IMR-90 (cell line): ENCODE data around the gene PHKA1. TPM values are rescaled to one million over a fixed set of nuclear protein-coding genes. Genes with fewer than 3 reads are reported as not detected.
A peak's percentile ranks its signal among the peaks of the same experiment; 100 is the strongest.

Experiments used
- ATAC-seq: fragments of 200-7000 bp; cut with Tn5 transposase; 2 replicates; pipeline ENCODE4 v1.9.1; 2020; ENCODE audit warnings: low read depth, mild to moderate bottlenecking, moderate library complexity
- BruUV-seq: library from RNA; stranded (reverse); fragments of 400-500 nt; replicated peaks from 2 replicates; lab custom pipeline; 2021; lab: Mats Ljungman, UMichigan
- CTCF ChIA-PET: fragments of 300-600 bp; formaldehyde crosslinking; extraction: SDS; loops from one replicate; lab custom pipeline; 2021; ENCODE audit warnings: antibody characterized with exemption; lab: Yijun Ruan, JAX
- POLR2A ChIA-PET: fragments of 300-600 bp; sonication (Branson Sonifier 250); formaldehyde crosslinking; loops from one replicate; lab custom pipeline; 2022; ENCODE audit warnings: antibody characterized with exemption; ENCODE audit not compliant: unreplicated experiment; lab: Charles Lee
- DNase-seq: peaks from one replicate; pipeline ENCODE4 v3.0.0; 2013
- H2AFZ ChIP-seq: replicated peaks from 2 replicates; pipeline ENCODE3; 2013; ENCODE audit warnings: low read length, mild to moderate bottlenecking; ENCODE audit not compliant: poor library complexity
- H2AK5ac ChIP-seq: 2 replicates; pipeline ENCODE4 v1.6.1; 2013; ENCODE audit warnings: low read depth, low read length, inconsistent platforms
- H2AK9ac ChIP-seq: replicated peaks from 2 replicates; pipeline ENCODE3; 2013; ENCODE audit warnings: mild to moderate bottlenecking, low read depth, low read length, moderate library complexity; ENCODE audit not compliant: poor library complexity
- H2BK120ac ChIP-seq: 2 replicates; pipeline ENCODE4 v1.6.1; 2013; ENCODE audit warnings: low read depth, low read length, inconsistent platforms
- H2BK15ac ChIP-seq: 3 replicates; pipeline ENCODE4 v1.6.1; 2013; ENCODE audit warnings: low read depth, low read length, inconsistent platforms
- H2BK20ac ChIP-seq: 2 replicates; pipeline ENCODE4 v1.6.1; 2013; ENCODE audit warnings: low read depth, mild to moderate bottlenecking, inconsistent platforms, low read length, moderate library complexity
- H2BK5ac ChIP-seq: 2 replicates; pipeline ENCODE4 v1.6.1; 2013; ENCODE audit warnings: mild to moderate bottlenecking, low read depth, low read length, inconsistent platforms; ENCODE audit not compliant: poor library complexity, severe bottlenecking
- H3K14ac ChIP-seq: replicated peaks from 2 replicates; pipeline ENCODE4 v1.6.1; 2013; ENCODE audit warnings: low read depth, low read length, inconsistent platforms
- H3K18ac ChIP-seq: 2 replicates; pipeline ENCODE4 v1.6.1; 2013; ENCODE audit warnings: low read depth, low read length, control low read depth
- H3K23ac ChIP-seq: 2 replicates; pipeline ENCODE4 v1.6.1; 2013; ENCODE audit warnings: low read depth, low read length, inconsistent platforms
- H3K27ac ChIP-seq: 2 replicates; pipeline ENCODE4 v1.5.1; 2013; ENCODE audit warnings: mild to moderate bottlenecking, control low read depth, low read length; ENCODE audit not compliant: insufficient read depth
- H3K27me3 ChIP-seq: 2 replicates; pipeline ENCODE4 v1.6.1; 2013; ENCODE audit warnings: low read length; ENCODE audit not compliant: control insufficient read depth, insufficient read depth
- H3K36me3 ChIP-seq: 2 replicates; pipeline ENCODE4 v1.6.1; 2013; ENCODE audit warnings: low read length, mixed read lengths; ENCODE audit not compliant: control insufficient read depth, insufficient read depth
- H3K4ac ChIP-seq: 2 replicates; pipeline ENCODE4 v1.6.1; 2013; ENCODE audit warnings: low read depth, low read length, inconsistent platforms
- H3K4me1 ChIP-seq: 2 replicates; pipeline ENCODE4 v1.6.1; 2013; ENCODE audit warnings: low read length, mixed read lengths; ENCODE audit not compliant: control insufficient read depth, insufficient read depth
- H3K4me2 ChIP-seq: 2 replicates; pipeline ENCODE4 v1.6.1; 2013; ENCODE audit warnings: low read depth, mild to moderate bottlenecking, control low read depth, low read length, moderate library complexity
- H3K4me3 ChIP-seq: 2 replicates; pipeline ENCODE4 v1.5.1; 2013; ENCODE audit warnings: low read depth, mild to moderate bottlenecking, control low read depth, low read length, moderate library complexity; ENCODE audit not compliant: insufficient read depth
- H3K56ac ChIP-seq: 2 replicates; pipeline ENCODE4 v1.6.1; 2013; ENCODE audit warnings: low read length, inconsistent platforms; ENCODE audit not compliant: insufficient read depth; ENCODE audit errors: extremely low read depth
- H3K79me1 ChIP-seq, 2 experiments: 2 replicates each; pipeline ENCODE4 v1.6.1; 2013; ENCODE audit warnings: low read length in 2 of 2, inconsistent platforms in 1 of 2, low read depth in 1 of 2
- H3K9ac ChIP-seq: 2 replicates; pipeline ENCODE4 v1.6.1; 2013; ENCODE audit warnings: low read depth, low read length, control low read depth
- H3K9me1 ChIP-seq: 2 replicates; pipeline ENCODE4 v1.6.1; 2013; ENCODE audit warnings: low read length, inconsistent platforms; ENCODE audit not compliant: insufficient read depth
- H3K9me3 ChIP-seq: 2 replicates; pipeline ENCODE4 v1.6.1; 2013; ENCODE audit warnings: low read length; ENCODE audit not compliant: control insufficient read depth, insufficient read depth
- H4K20me1 ChIP-seq: 2 replicates; pipeline ENCODE4 v1.6.1; 2013; ENCODE audit warnings: low read length, inconsistent platforms; ENCODE audit not compliant: insufficient read depth
- H4K5ac ChIP-seq: 2 replicates; pipeline ENCODE4 v1.6.1; 2013; ENCODE audit warnings: mild to moderate bottlenecking, low read depth, low read length, control low read depth
- H4K8ac ChIP-seq, 2 experiments: 2 replicates each; pipeline ENCODE4 v1.6.1; 2013; ENCODE audit warnings: low read depth in 2 of 2, low read length in 2 of 2, control low read depth in 1 of 2, inconsistent platforms in 1 of 2
- H4K91ac ChIP-seq: 2 replicates; pipeline ENCODE4 v1.6.1; 2013; ENCODE audit warnings: low read depth, low read length, inconsistent platforms; ENCODE audit not compliant: insufficient read depth
- MAFK ChIP-seq: IDR thresholded peaks from 2 replicates; pipeline ENCODE4 v1.6.1; 2012; ENCODE audit warnings: low read depth, low read length, improper control_type of control experiment
- MXI1 ChIP-seq: IDR thresholded peaks from 2 replicates; pipeline ENCODE4 v1.6.1; 2012; ENCODE audit warnings: low read depth, mild to moderate bottlenecking, low read length, moderate library complexity, borderline replicate concordance
- POLR2A ChIP-seq: IDR thresholded peaks from 2 replicates; pipeline ENCODE4 v1.6.1; 2012; ENCODE audit warnings: mild to moderate bottlenecking, low read depth, low read length
- USF2 ChIP-seq: fragments of 150-350 bp; IDR thresholded peaks from 2 replicates; pipeline ENCODE4 v1.6.1; 2017; ENCODE audit warnings: mild to moderate bottlenecking, antibody characterized with exemption, low read length, low read depth
- WGBS, 2 experiments: methylation state at CpG; one replicate each; pipeline versions ENCODE4 v1.1.5 to v1.1.7; 2013; ENCODE audit warnings: missing lambda C conversion rate in 2 of 2; ENCODE audit not compliant: insufficient read length in 1 of 2; ENCODE audit errors: extremely low coverage in 2 of 2; 5-methylcytosine and 5-hydroxymethylcytosine counted together
- dilution Hi-C: fragments of 300-500 bp; cut with HindIII; formaldehyde crosslinking; loops from one replicate; pipeline ENCODE4 v1.14.3; 2018; ENCODE audit warnings: low sequenced_read_pairs; ENCODE audit not compliant: unreplicated experiment
- in situ Hi-C: fragments of 300-500 bp; cut with MboI; formaldehyde crosslinking; loops from 3 replicates; pipeline ENCODE4 v1.14.3; 2019; ENCODE audit warnings: low sequenced_read_pairs, inconsistent platforms, mixed read lengths
- intact Hi-C: fragments of 100-400 bp; cut with micrococcal nuclease; formaldehyde crosslinking; loops from 2 replicates; pipeline ENCODE4 v1.10.0; 2022
- polyA plus RNA-seq, 3 experiments: library from polyadenylated mRNA; depleted of rRNA; stranded (reverse); fragments of >200 nt; gene quantifications; 2 replicates each; pipeline ENCODE4 v1.2.3, GENCODE V29; 2012; ENCODE audit warnings: low replicate concordance in 1 of 3
- total RNA-seq: library from RNA; depleted of rRNA; stranded (reverse); fragments of >200 nt; gene quantifications from 2 replicates; pipeline ENCODE4 v1.2.3, GENCODE V29; 2012

Gene PHKA1
- total and polyA plus RNA-seq, 2 of the 4 experiments (the other 2 are of a cell fraction) = 2.7 to 4.5 TPM

- peak within 1 kb of the TSS; percentile 90 for H3K4me3 ChIP-seq
- DNase-seq (peak; percentile 86), ATAC-seq (peak; percentile 89)
- H3K9ac ChIP-seq = peak within 1 kb of the TSS; percentile 98
- H2BK15ac ChIP-seq = peak within 1 kb of the TSS; percentile 51; the same call in 1 of the 3 replicates
- H3K4me1 ChIP-seq = no peaks in the 10 kb centered on the region
- H2AK9ac ChIP-seq = peak within 1 kb of the TSS; percentile 71
- H3K27ac ChIP-seq = peak within 1 kb of the TSS; percentile 83
- H4K5ac ChIP-seq = peak within 1 kb of the TSS; percentile 98
- H4K91ac ChIP-seq = peak within 1 kb of the TSS; percentile 82
- H3K23ac ChIP-seq = peak within 1 kb of the TSS; percentile 93
- ChIA-PET CTCF (interaction anchor here (0.6 to 1.1 kb wide), 3 partner anchors 23 to 441 kb away, joined by 4 to 5 read pairs (median 5); partner anchors contain the start of gene RTL5), POLR2A (no interaction called here)
- peak within 1 kb of the TSS; percentile 99 for H2BK5ac ChIP-seq
- peak within 1 kb of the TSS; percentile 99 for H3K4me2 ChIP-seq
- no peaks in the 10 kb centered on the region for H3K9me3 ChIP-seq
- H2BK20ac ChIP-seq = peak within 1 kb of the TSS; percentile 82
- peak within 1 kb of the TSS; percentile 96 for H3K18ac ChIP-seq
- H3K27me3 ChIP-seq = peaks cover 5% of the 10 kb centered on the region
- no peaks in the 10 kb centered on the region for H4K20me1 ChIP-seq
- peaks cover 5% of the 10 kb centered on the region for H3K36me3 ChIP-seq
- peak within 1 kb of the TSS; percentile 94; the same call in 1 of the 2 replicates for H3K56ac ChIP-seq
- no peak for TF ChIP-seq MAFK
- no peak for TF ChIP-seq POLR2A
- no peak for TF ChIP-seq USF2
- no peak for TF ChIP-seq MXI1
- in situ Hi-C loops (loop anchor here (10.0 kb wide), 1 partner anchor 142 kb away; the partner anchor contains the start of gene PHKA1), intact Hi-C loops (loop anchor here (5.0 kb wide), 1 partner anchor 140 kb away; the partner anchor contains the start of gene PHKA1), dilution Hi-C loops (no loop called here)
- peak within 1 kb of the TSS; percentile 13 for H2AK5ac ChIP-seq
- H2BK120ac ChIP-seq = peak within 1 kb of the TSS; percentile 93
- H3K9me1 ChIP-seq = no peaks in the 10 kb centered on the region
- peaks cover 0 to 3% of the 10 kb centered on the region in 2 experiments; a peak in 2 of 4 replicates for H3K79me1 ChIP-seq
- peak within 1 kb of the TSS; percentile 99 for H3K14ac ChIP-seq
- H4K8ac ChIP-seq = peak within 1 kb of the TSS; percentile 55 to 100
- peak within 1 kb of the TSS; percentile 91 for H3K4ac ChIP-seq
- no TSS peak for BruUV-seq
- WGBS, 2 experiments = 33% methylated on average over 13 of the region's 36 CpGs; no CpG with 5 or more reads in 1 of the 2 experiments
- H2AFZ ChIP-seq = peak within 1 kb of the TSS; percentile 93
Observed at GRCh38 chrX:72572248-72573157, 141.6 kb downstream of the PHKA1 start, which contains the start of gene HDAC8. Gene HDAC8 (minus strand): TSS chrX:72572843. CDS start chrX:72572761, 82 bp downstream.
